Stomach (tissue), 9 donors: ENCODE data around the gene CNTNAP5. TPM values are rescaled to one million over a fixed set of nuclear protein-coding genes. Genes with fewer than 3 reads are reported as not detected.

Experiments used
- DNase-seq, 2 donors: peaks; one replicate each; pipeline versions ENCODE4 v3.0.0 to v3.0.0-alpha.2; 2013 to 2019
- H3K27ac ChIP-seq, 5 donors: fragments of 200-600 bp in 4 of 5; sonication (generic) in 4 of 5; one replicate each; pipeline ENCODE4 v1.5.1; 2013 to 2019; ENCODE audit warnings: mild to moderate bottlenecking in 1 of 5, moderate library complexity in 1 of 5
- H3K27me3 ChIP-seq, 3 donors: fragments of 200-600 bp; sonication (generic); one replicate each; pipeline ENCODE4 v1.5.1; 2017 to 2019; ENCODE audit warnings: mixed run types in 1 of 3
- H3K36me3 ChIP-seq, 4 donors: fragments of 200-600 bp; sonication (generic); 1 replicate in 3 of 4; 2 replicates in 1 of 4; pipeline ENCODE4 v1.5.1; 2016 to 2019
- H3K4me1 ChIP-seq, 4 donors: fragments of 200-600 bp; sonication (generic); one replicate each; pipeline ENCODE4 v1.5.1; 2016 to 2019
- H3K4me3 ChIP-seq, 4 donors: fragments of 200-600 bp; sonication (generic) in 3 of 4; one replicate each; pipeline ENCODE4 v1.5.1; 2016 to 2019; ENCODE audit warnings: mild to moderate bottlenecking in 1 of 4
- H3K9me3 ChIP-seq, 4 donors: fragments of 200-600 bp; sonication (generic); one replicate each; pipeline ENCODE4 v1.5.1; 2016 to 2019
- EP300 ChIP-seq: sonication (generic); formaldehyde crosslinking; IDR thresholded peaks from one replicate; pipeline ENCODE4 v1.6.1; 2017; ENCODE audit warnings: antibody characterized with exemption
- POLR2A ChIP-seq, 4 donors: fragments of 450-650 bp; IDR thresholded peaks; one replicate each; pipeline ENCODE4 v1.6.1; 2016; ENCODE audit warnings: antibody characterized with exemption in 4 of 4, control low read depth in 2 of 4, mild to moderate bottlenecking in 1 of 4, moderate library complexity in 1 of 4
- POLR2AphosphoS5 ChIP-seq, 3 donors: sonication (generic); formaldehyde crosslinking; IDR thresholded peaks; one replicate each; pipeline ENCODE4 v1.6.1; 2016; ENCODE audit warnings: antibody characterized with exemption in 3 of 3
- WGBS, 5 donors: extraction: QIAGEN DNeasy Blood & Tissue Kit in 3 of 5; methylation state at CpG; one replicate each; pipeline versions ENCODE4 v1.1.5 to v1.1.7; 2013 to 2018; 5-methylcytosine and 5-hydroxymethylcytosine counted together
- intact Hi-C: fragments of 100-400 bp; cut with DNase I; formaldehyde crosslinking; loops from one replicate; pipeline ENCODE4 v1.15.1; 2023; ENCODE audit warnings: low total_unique reads
- polyA plus RNA-seq, 3 donors: library from polyadenylated mRNA; stranded (reverse); fragments of 200-250 nt; gene quantifications; one replicate each; pipeline ENCODE4 v1.2.3, GENCODE V29; 2013
- total RNA-seq, 5 donors: library from RNA; depleted of rRNA; stranded (reverse); fragments of >200 nt; gene quantifications; one replicate each; pipeline versions ENCODE4 v1.1.0 to v1.2.3, GENCODE V29; 2014 to 2016
- TF ChIP-seq, protein P1 (sequence below), 7 experiments: fragments of 450-650 bp in 4 of 7; fragments of 200-600 bp in 3 of 7; sonication (generic) in 3 of 7; IDR thresholded peaks; one replicate each; pipeline ENCODE4 v1.5.1; 2016 to 2019; ENCODE audit warnings: antibody characterized with exemption in 7 of 7, control low read depth in 2 of 7, mild to moderate bottlenecking in 1 of 7
- donor health status: healthy with polysubstance abuse.
- donor health status: Bipolar disorder and iron deficiency.
- donor health status: healthy.

CNTNAP5 gene
- total and polyA plus RNA-seq, 8 donors: 1.3 TPM; not detected in 7

DNA sequence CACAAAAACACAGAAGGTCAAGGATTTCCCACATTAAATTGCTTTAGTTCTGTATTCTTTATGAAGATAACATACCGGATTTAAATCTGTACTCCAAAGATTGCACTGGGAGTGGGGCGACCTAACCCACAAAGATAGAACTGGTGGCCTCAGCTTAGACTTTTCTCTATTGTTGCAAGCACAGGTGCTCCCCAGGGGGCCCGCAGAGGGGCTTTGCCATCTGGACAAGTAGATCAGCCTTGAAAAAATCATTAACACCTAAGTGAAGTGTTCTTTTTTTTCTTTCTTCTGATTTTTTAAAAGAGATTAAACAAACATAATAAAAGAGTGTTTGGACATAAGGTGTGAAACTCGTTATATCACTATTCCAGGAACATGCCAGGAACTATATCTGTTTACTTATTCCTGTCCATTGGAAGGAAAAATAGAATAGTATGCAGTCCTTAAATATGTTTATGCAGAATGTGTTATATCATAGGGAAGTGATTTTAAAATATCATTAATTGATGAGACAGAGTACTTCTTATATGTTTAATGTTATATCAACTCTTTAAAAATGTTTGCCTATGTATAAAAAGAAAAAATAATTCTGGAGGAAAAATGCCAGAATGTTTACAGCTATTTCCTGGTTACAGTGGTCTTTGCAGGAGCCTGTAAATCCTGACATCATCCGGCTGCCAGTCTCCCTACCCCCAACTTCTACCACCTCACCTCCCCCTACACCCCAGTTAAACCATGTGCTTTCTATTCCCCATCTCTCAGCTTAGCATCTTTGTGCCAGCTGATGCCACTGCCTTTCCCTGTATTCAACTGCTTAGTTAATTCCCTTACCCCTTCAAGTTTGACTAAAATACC, 679.2 kb downstream of the CNTNAP5 start:
- TF ChIP-seq, protein P1, sequence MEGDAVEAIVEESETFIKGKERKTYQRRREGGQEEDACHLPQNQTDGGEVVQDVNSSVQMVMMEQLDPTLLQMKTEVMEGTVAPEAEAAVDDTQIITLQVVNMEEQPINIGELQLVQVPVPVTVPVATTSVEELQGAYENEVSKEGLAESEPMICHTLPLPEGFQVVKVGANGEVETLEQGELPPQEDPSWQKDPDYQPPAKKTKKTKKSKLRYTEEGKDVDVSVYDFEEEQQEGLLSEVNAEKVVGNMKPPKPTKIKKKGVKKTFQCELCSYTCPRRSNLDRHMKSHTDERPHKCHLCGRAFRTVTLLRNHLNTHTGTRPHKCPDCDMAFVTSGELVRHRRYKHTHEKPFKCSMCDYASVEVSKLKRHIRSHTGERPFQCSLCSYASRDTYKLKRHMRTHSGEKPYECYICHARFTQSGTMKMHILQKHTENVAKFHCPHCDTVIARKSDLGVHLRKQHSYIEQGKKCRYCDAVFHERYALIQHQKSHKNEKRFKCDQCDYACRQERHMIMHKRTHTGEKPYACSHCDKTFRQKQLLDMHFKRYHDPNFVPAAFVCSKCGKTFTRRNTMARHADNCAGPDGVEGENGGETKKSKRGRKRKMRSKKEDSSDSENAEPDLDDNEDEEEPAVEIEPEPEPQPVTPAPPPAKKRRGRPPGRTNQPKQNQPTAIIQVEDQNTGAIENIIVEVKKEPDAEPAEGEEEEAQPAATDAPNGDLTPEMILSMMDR (IDR thresholded peaks at IDR 0.05): no peak
- TF ChIP-seq POLR2A (IDR thresholded peaks at IDR 0.05) (no peak), EP300 (no peak), POLR2AphosphoS5 (IDR thresholded peaks at IDR 0.05) (no peak)
- no peaks in the 10 kb centered on the region for H3K9me3 ChIP-seq
- intact Hi-C loops: no loop called here
- H3K27me3 ChIP-seq: no peaks in the 10 kb centered on the region
- 25 to 43% (median 37%) methylated on average over 5 of the region's 5 CpGs for WGBS, 5 donors
- H3K27ac ChIP-seq: no peak overlapping the region
- no peak overlapping the region for H3K4me3 ChIP-seq
- H3K4me1 ChIP-seq: no peaks in the 10 kb centered on the region
- DNase-seq: no peak
- H3K36me3 ChIP-seq: no peaks in the 10 kb centered on the region

- 65 to 95% (median 83%) methylated on average over 3 of the region's 3 CpGs for WGBS, 5 donors
- no peaks in the 10 kb centered on the region for H3K9me3 ChIP-seq
- H3K4me3 ChIP-seq: no peak overlapping the region
- no peak for DNase-seq
- TF ChIP-seq EP300: no peak
- H3K27ac ChIP-seq: no peak overlapping the region
- no peaks in the 10 kb centered on the region for H3K27me3 ChIP-seq
- intact Hi-C loops: no loop called here
- no peaks in the 10 kb centered on the region for H3K36me3 ChIP-seq
- H3K4me1 ChIP-seq: no peaks in the 10 kb centered on the region
Observed at GRCh38 chr2:124708661-124709060, 683.6 kb downstream of the CNTNAP5 start.

GRCh38 chr2:124713969-124714368, 688.9 kb downstream of the CNTNAP5 start:
- Histone ChIP-seq H3K36me3 (no peaks in the 10 kb centered on the region), H3K9me3 (no peaks in the 10 kb centered on the region), H3K27me3 (no peaks in the 10 kb centered on the region), H3K4me1 (no peaks in the 10 kb centered on the region), H3K27ac (no peak overlapping the region), H3K4me3 (no peak overlapping the region)
- TF ChIP-seq EP300 (no peak), POLR2AphosphoS5 (IDR thresholded peaks at IDR 0.05) (no peak), POLR2A (IDR thresholded peaks at IDR 0.05) (no peak)
- TF ChIP-seq, protein P1 (IDR thresholded peaks at IDR 0.05): no peak
- no peak for DNase-seq
- 0 to 82% (median 51%) methylated on average over 2 of the region's 2 CpGs for WGBS, 5 donors
- intact Hi-C loops: no loop called here

DNA sequence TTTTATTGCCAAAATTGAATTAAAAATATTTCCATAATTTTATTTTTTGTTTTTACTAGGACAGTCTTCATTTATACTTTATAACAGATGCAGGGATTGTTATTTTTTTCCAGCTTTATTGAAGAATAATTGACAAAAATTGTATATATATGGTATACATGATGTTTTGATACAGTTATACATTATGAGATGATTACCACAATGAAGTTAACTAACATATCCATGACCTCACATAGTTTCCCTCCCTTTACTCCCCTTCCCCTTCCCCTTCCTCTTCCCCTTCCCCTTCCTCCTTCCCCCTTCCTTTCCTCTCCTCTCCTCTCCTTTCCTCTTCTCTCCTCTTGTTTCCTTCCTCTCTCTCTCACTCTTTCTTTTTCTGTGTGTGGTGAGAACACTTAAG, 700.1 kb downstream of the CNTNAP5 start:
- TF ChIP-seq, protein P1 (IDR thresholded peaks at IDR 0.05): no peak
- TF ChIP-seq POLR2AphosphoS5 (IDR thresholded peaks at IDR 0.05) (no peak), EP300 (no peak), POLR2A (IDR thresholded peaks at IDR 0.05) (no peak)
- intact Hi-C loops: no loop called here

GRCh38 chr2:124740636-124741035, 715.5 kb downstream of the CNTNAP5 start:
- no peak for DNase-seq
- no peaks in the 10 kb centered on the region for H3K4me1 ChIP-seq
- TF ChIP-seq EP300 (no peak), POLR2A (IDR thresholded peaks at IDR 0.05) (no peak), POLR2AphosphoS5 (IDR thresholded peaks at IDR 0.05) (no peak)
- TF ChIP-seq, protein P1 (IDR thresholded peaks at IDR 0.05): no peak
- no peak overlapping the region for H3K27ac ChIP-seq
- intact Hi-C loops: no loop called here
- no peaks in the 10 kb centered on the region for H3K9me3 ChIP-seq
- H3K27me3 ChIP-seq: no peaks in the 10 kb centered on the region
- no peaks in the 10 kb centered on the region for H3K36me3 ChIP-seq
- 39 to 67% (median 58%) methylated on average over 2 of the region's 2 CpGs for WGBS, 5 donors
- H3K4me3 ChIP-seq: no peak overlapping the region

More for the DNA sequence above, 700.1 kb downstream of the CNTNAP5 start:
- Histone ChIP-seq H3K27ac (no peak overlapping the region), H3K4me1 (no peaks in the 10 kb centered on the region), H3K27me3 (no peaks in the 10 kb centered on the region), H3K9me3 (no peaks in the 10 kb centered on the region), H3K36me3 (no peaks in the 10 kb centered on the region), H3K4me3 (no peak overlapping the region)
- no peak for DNase-seq
